Loucy (cell line): ENCODE results near the gene CNTN4.

Experiments used
- H2AFZ ChIP-seq: fragments of 200-600 bp; sonication (generic); 2 replicates; pipeline ENCODE4 v1.6.0; 2016; ENCODE audit warnings: antibody characterized with exemption, mild to moderate bottlenecking, low read length, moderate library complexity
- H3F3A ChIP-seq: fragments of 200-600 bp; 2 replicates; pipeline ENCODE4 v1.6.0; 2016; ENCODE audit warnings: antibody characterized with exemption, low read depth, mild to moderate bottlenecking
- H3K27me3 ChIP-seq: fragments of 200-600 bp; sonication (generic); 2 replicates; pipeline ENCODE4 v1.6.1; 2014; ENCODE audit warnings: low read length, mild to moderate bottlenecking; ENCODE audit not compliant: insufficient read depth, poor library complexity, severe bottlenecking
- H3K36me3 ChIP-seq: fragments of 200-600 bp; sonication (generic); 2 replicates; pipeline ENCODE4 v1.6.1; 2016; ENCODE audit warnings: low read length; ENCODE audit not compliant: insufficient read depth
- H3K4me1 ChIP-seq: fragments of 200-600 bp; sonication (generic); 2 replicates; pipeline ENCODE4 v1.5.1; 2014; ENCODE audit warnings: low read length, mild to moderate bottlenecking; ENCODE audit not compliant: insufficient read depth, poor library complexity, severe bottlenecking
- H3K4me2 ChIP-seq: fragments of 200-600 bp; sonication (generic); 2 replicates; pipeline ENCODE4 v1.6.0; 2014; ENCODE audit warnings: antibody characterized with exemption, low read length, low read depth, mild to moderate bottlenecking; ENCODE audit not compliant: poor library complexity, severe bottlenecking
- H3K4me3 ChIP-seq: fragments of 200-600 bp; sonication (generic); 2 replicates; pipeline ENCODE4 v1.5.1; 2014; ENCODE audit warnings: low read length, mild to moderate bottlenecking, mixed read lengths; ENCODE audit not compliant: poor library complexity, severe bottlenecking
- H3K79me2 ChIP-seq: fragments of 200-600 bp; sonication (generic); 2 replicates; pipeline ENCODE4 v1.6.1; 2014; ENCODE audit warnings: low read length; ENCODE audit not compliant: insufficient read depth
- H3K9ac ChIP-seq: fragments of 200-600 bp; sonication (generic); 2 replicates; pipeline ENCODE4 v1.6.0; 2014; ENCODE audit warnings: mild to moderate bottlenecking, low read depth, low read length, moderate library complexity; ENCODE audit not compliant: poor library complexity, severe bottlenecking
- H3K9me2 ChIP-seq: fragments of 200-600 bp; sonication (generic); replicated peaks from 2 replicates; pipeline ENCODE4 v1.6.1; 2016; ENCODE audit warnings: low read depth, low read length, mixed read lengths
- H3K9me3 ChIP-seq: fragments of 200-600 bp; sonication (generic); 2 replicates; pipeline ENCODE4 v1.6.1; 2014; ENCODE audit warnings: mild to moderate bottlenecking, antibody characterized with exemption, low read length, low read depth; ENCODE audit not compliant: insufficient read depth
- H4K20me1 ChIP-seq: fragments of 200-600 bp; sonication (generic); 2 replicates; pipeline ENCODE4 v1.6.0; 2014; ENCODE audit warnings: antibody characterized with exemption, low read length, mild to moderate bottlenecking; ENCODE audit not compliant: insufficient read depth, poor library complexity, severe bottlenecking
- CTCF ChIP-seq: fragments of 200-600 bp; sonication (generic); conservative IDR thresholded peaks from 2 replicates; pipeline ENCODE4 v1.5.1; 2014; ENCODE audit warnings: mild to moderate bottlenecking, antibody characterized with exemption, low read length
- EZH2phosphoT487 ChIP-seq: fragments of 200-600 bp; IDR thresholded peaks from 2 replicates; pipeline ENCODE4 v1.6.1; 2018; ENCODE audit warnings: antibody characterized with exemption, mild to moderate bottlenecking, moderate library complexity, borderline replicate concordance

CNTN4 gene

GRCh38 chr3:2684046-2684445, 585.4 kb downstream of the CNTN4 start:
- no peaks in the 10 kb centered on the region for H3K9me2 ChIP-seq
- TF ChIP-seq CTCF: no peak
- no peak overlapping the region for H3K9ac ChIP-seq
- H3K36me3 ChIP-seq: no peaks in the 10 kb centered on the region
- H3K4me1 ChIP-seq: no peaks in the 10 kb centered on the region
- no peak overlapping the region for H3K4me2 ChIP-seq
- no peaks in the 10 kb centered on the region for H3K79me2 ChIP-seq
- H3K4me3 ChIP-seq: no peak overlapping the region
- no peaks in the 10 kb centered on the region for H4K20me1 ChIP-seq
- H3F3A ChIP-seq: no peaks in the 10 kb centered on the region
- no peak overlapping the region for H2AFZ ChIP-seq
- H3K9me3 ChIP-seq: no peaks in the 10 kb centered on the region
- H3K27me3 ChIP-seq: no peaks in the 10 kb centered on the region

- TF ChIP-seq CTCF: no peak
- TF ChIP-seq EZH2phosphoT487: no peak
- H3K4me2 ChIP-seq: no peak overlapping the region
Observed at GRCh38 chr3:2686816-2687502, 588.3 kb downstream of the CNTN4 start.

GRCh38 chr3:2697589-2697988, 598.9 kb downstream of the CNTN4 start:
- H3K4me1 ChIP-seq: no peaks in the 10 kb centered on the region
- H4K20me1 ChIP-seq: no peaks in the 10 kb centered on the region
- TF ChIP-seq EZH2phosphoT487 (no peak), CTCF (no peak)
- no peaks in the 10 kb centered on the region for H3F3A ChIP-seq
- no peaks in the 10 kb centered on the region for H3K9me2 ChIP-seq
- H3K9ac ChIP-seq: no peak overlapping the region
- no peak overlapping the region for H3K4me3 ChIP-seq
- no peaks in the 10 kb centered on the region for H3K27me3 ChIP-seq
- H3K4me2 ChIP-seq: no peak overlapping the region
- no peak overlapping the region for H2AFZ ChIP-seq
- H3K9me3 ChIP-seq: no peaks in the 10 kb centered on the region
- H3K79me2 ChIP-seq: no peaks in the 10 kb centered on the region
- H3K36me3 ChIP-seq: no peaks in the 10 kb centered on the region

More at GRCh38 chr3:2686816-2687502, 588.3 kb downstream of the CNTN4 start:
- Histone ChIP-seq H4K20me1 (no peaks in the 10 kb centered on the region), H3K36me3 (no peaks in the 10 kb centered on the region), H3K4me1 (no peaks in the 10 kb centered on the region), H3K79me2 (no peaks in the 10 kb centered on the region), H3K9me2 (no peaks in the 10 kb centered on the region), H3K9ac (no peak overlapping the region), H3F3A (no peaks in the 10 kb centered on the region), H3K9me3 (no peaks in the 10 kb centered on the region), H3K4me3 (no peak overlapping the region), H3K27me3 (no peaks in the 10 kb centered on the region), H2AFZ (no peak overlapping the region)
